ENCODE data around the gene IYD. TPM values are rescaled to one million over a fixed set of nuclear protein-coding genes. Genes with fewer than 3 reads are reported as not detected.

IYD gene
- total RNA-seq, 1 experiment from 2014 or later, result not detected

DNA sequence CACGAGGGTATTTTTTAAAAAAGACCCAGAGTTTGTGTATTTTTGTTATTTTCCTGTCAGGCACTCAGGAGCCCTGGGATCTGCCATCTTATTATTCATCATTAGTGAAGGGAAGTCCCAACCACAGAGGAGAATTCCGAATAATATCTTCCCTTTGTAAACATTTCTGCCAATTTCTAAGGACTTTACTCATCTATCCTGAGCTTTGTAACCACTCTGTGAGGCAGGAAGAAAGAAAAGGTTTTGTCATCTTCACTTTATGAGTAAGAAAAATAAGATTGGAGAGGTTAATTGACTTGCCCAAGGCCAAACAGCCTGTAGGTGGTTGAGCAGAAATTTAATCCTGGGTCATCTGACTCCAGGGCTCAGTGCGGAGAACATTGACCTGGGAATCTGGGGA, 23.0 kb upstream of the IYD start:
- H2AK5ac ChIP-seq (ENCODE audit: insufficient read length, low read length), result no peak overlapping the region
- no peak overlapping the region for H3K14ac ChIP-seq (ENCODE audit: insufficient read depth, low read length)
- H3K27me3 Mint-ChIP-seq (ENCODE audit: low read depth), result peaks cover 6% of the 10 kb centered on the region
- TF ChIP-seq, protein P1, sequence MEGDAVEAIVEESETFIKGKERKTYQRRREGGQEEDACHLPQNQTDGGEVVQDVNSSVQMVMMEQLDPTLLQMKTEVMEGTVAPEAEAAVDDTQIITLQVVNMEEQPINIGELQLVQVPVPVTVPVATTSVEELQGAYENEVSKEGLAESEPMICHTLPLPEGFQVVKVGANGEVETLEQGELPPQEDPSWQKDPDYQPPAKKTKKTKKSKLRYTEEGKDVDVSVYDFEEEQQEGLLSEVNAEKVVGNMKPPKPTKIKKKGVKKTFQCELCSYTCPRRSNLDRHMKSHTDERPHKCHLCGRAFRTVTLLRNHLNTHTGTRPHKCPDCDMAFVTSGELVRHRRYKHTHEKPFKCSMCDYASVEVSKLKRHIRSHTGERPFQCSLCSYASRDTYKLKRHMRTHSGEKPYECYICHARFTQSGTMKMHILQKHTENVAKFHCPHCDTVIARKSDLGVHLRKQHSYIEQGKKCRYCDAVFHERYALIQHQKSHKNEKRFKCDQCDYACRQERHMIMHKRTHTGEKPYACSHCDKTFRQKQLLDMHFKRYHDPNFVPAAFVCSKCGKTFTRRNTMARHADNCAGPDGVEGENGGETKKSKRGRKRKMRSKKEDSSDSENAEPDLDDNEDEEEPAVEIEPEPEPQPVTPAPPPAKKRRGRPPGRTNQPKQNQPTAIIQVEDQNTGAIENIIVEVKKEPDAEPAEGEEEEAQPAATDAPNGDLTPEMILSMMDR (conservative IDR thresholded peaks at IDR 0.05), result no peak
- no peak overlapping the region for H2BK15ac ChIP-seq (ENCODE audit: low read depth, low read length)
- no peaks in the 10 kb centered on the region for H3K79me2 ChIP-seq (ENCODE audit: insufficient read depth, low read length)
- H3K4me3 Mint-ChIP-seq, result no peak overlapping the region
- H3K23ac ChIP-seq (ENCODE audit: insufficient read length, low read depth, low read length), result no peak overlapping the region
- H2BK12ac ChIP-seq (ENCODE audit: insufficient read length, low read depth, low read length), result no peak overlapping the region
- H3K18ac ChIP-seq (ENCODE audit: insufficient read length, low read depth, low read length), result no peak overlapping the region
- no peaks in the 10 kb centered on the region for H4K20me1 ChIP-seq (ENCODE audit: control insufficient read depth, insufficient read depth, insufficient read length)
- H3T11ph ChIP-seq (ENCODE audit: low read length), result no peak overlapping the region
- H2BK5ac ChIP-seq (ENCODE audit: insufficient read length, low read length), result no peak overlapping the region
- no peaks in the 10 kb centered on the region for H3K79me1 ChIP-seq (ENCODE audit: insufficient read depth, low read depth, low read length, poor library complexity, severe bottlenecking)
- peaks cover 2 to 3% of the 10 kb centered on the region in 2 experiments; a peak in 1 of 4 replicates for H3K4me1 Mint-ChIP-seq
- H3K23me2 ChIP-seq (ENCODE audit: insufficient read length, low read depth, low read length, poor library complexity, severe bottlenecking), result no peaks in the 10 kb centered on the region
- H4K8ac ChIP-seq (replicated peaks; ENCODE audit: insufficient read length, low read depth, low read length), result no peak overlapping the region
- no peak overlapping the region for H2BK20ac ChIP-seq (ENCODE audit: low read depth, low read length, poor library complexity, severe bottlenecking)
- H3K36me3 Mint-ChIP-seq (ENCODE audit: insufficient read depth in 1 of 3, low read depth in 3 of 3), result no peaks in the 10 kb centered on the region
- WGBS (ENCODE audit: extremely low coverage, insufficient read length, low lambda C conversion rate), result no CpG with 5 or more reads among the region's 3 CpGs
- H2AFZ ChIP-seq (ENCODE audit: low read length), result no peak overlapping the region
- no peak overlapping the region for H3K4ac ChIP-seq (ENCODE audit: low read depth, low read length)
- no peak for DNase-seq
- no peaks in the 10 kb centered on the region for H3K27me3 ChIP-seq (ENCODE audit: insufficient read depth, low read length)
- no peak overlapping the region for H4K5ac ChIP-seq (ENCODE audit: insufficient read length, low read depth, low read length)
- H3K9ac ChIP-seq (ENCODE audit: extremely low read depth, insufficient read length, low read length), result no peak overlapping the region
- no peak overlapping the region for H3K27ac Mint-ChIP-seq
- H3K9me3 Mint-ChIP-seq, result no peaks in the 10 kb centered on the region
- no peak overlapping the region for H3K4me2 ChIP-seq (ENCODE audit: insufficient read depth, insufficient read length, low read length)
- H3K56ac ChIP-seq (ENCODE audit: insufficient read length, low read depth, low read length), result no peak overlapping the region
- H3K4me1 ChIP-seq (ENCODE audit: insufficient read depth, low read length), result no peaks in the 10 kb centered on the region
- H3K9me3 ChIP-seq (ENCODE audit: control insufficient read depth, low read depth, low read length), result no peaks in the 10 kb centered on the region
- no peak overlapping the region for H3K27ac ChIP-seq (ENCODE audit: insufficient read length, low read depth, low read length)
- H2BK120ac ChIP-seq (ENCODE audit: low read depth, low read length, poor library complexity, severe bottlenecking), result no peak overlapping the region
- no peak overlapping the region for H4K91ac ChIP-seq (ENCODE audit: insufficient read length, low read depth, low read length)
